B cell (primary cell): Measurements from ENCODE around the gene PRKAG2.

Experiments used
- CTCF ChIP-seq: fragments of 200-600 bp; IDR thresholded peaks from one replicate; pipeline ENCODE4 v1.8.0; 2022; ENCODE audit warnings: antibody characterized with exemption, mild to moderate bottlenecking
- EZH2 ChIP-seq: IDR thresholded peaks from 2 replicates; pipeline ENCODE4 v1.6.1; 2012; ENCODE audit warnings: borderline replicate concordance, low read depth, mild to moderate bottlenecking, moderate library complexity, low read length; ENCODE audit not compliant: insufficient read depth, poor library complexity, severe bottlenecking

DNA sequence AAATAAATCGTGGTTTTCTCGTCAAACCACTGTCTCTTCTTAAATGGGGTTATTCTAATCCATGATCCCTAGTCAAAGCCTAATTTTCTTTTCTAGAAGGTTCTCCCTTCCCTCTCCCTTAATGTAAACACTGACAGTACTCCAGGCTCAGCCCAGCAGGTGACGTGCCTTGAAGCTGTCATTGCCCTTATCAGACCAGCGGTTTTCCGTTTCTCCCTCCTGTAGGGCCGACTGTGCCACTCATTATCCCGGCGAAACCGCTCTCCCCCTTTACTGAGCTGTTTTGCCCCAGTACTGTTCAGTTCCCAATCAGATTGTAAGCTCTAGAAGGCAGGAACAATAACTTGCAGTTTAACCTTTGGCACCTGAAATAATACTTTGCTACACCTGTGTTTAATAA lies 203.7 kb downstream of the PRKAG2 start:
- no peak for TF ChIP-seq CTCF
- TF ChIP-seq EZH2 = no peak
